ENCODE data around the gene HSFX2. TPM values are rescaled to one million over a fixed set of nuclear protein-coding genes. Genes with fewer than 3 reads are reported as not detected.
A peak's percentile ranks its signal among the peaks of the same experiment; 100 is the strongest.
"Not testable (repeated sequence)": the region's sequence is repeated elsewhere in the genome, so short reads cannot be mapped to it uniquely, and the experiment has no call there.

Gene HSFX2
- total and polyA plus RNA-seq, 4 donors, result 0.59 to 1.4 TPM; not detected in 2

GRCh38 chrX:149630681-149631233, 35.6 kb upstream of the HSFX2 start:
- H3K27me3 ChIP-seq (ENCODE audit: control insufficient read depth in 1 of 2, insufficient read depth in 2 of 2, low read length in 1 of 2), result no peaks in the 10 kb centered on the region
- H3K4me1 ChIP-seq (ENCODE audit: control insufficient read depth in 1 of 2, insufficient read depth in 2 of 2, low read length in 2 of 2), result no peaks in the 10 kb centered on the region
- ATAC-seq (ENCODE audit: low FRiP score) (peak; percentile 28), DNase-seq (no peak)
- no peak overlapping the region for H3K27ac ChIP-seq (ENCODE audit: low read depth in 1 of 2, low read length in 2 of 2)
- WGBS, 2 donors, result 7 to 27% methylated on average over 16 of the region's 16 CpGs
- intact Hi-C loops (cut with DNase I), result loop anchor here in 1 of 2 donors (5.0 to 10.0 kb wide), 2 partner anchors 66 to 108 kb away; no protein-coding TSS in a partner anchor
- H3K36me3 ChIP-seq (ENCODE audit: control insufficient read depth in 1 of 2, insufficient read depth in 2 of 2, low read length in 1 of 2), result no peaks in the 10 kb centered on the region
- no peaks in the 10 kb centered on the region for H3K9me3 ChIP-seq (ENCODE audit: control insufficient read depth, low read length)
- peak overlapping the region; percentile 27 to 82 for H3K4me3 ChIP-seq (ENCODE audit: low read length in 2 of 2)

DNA sequence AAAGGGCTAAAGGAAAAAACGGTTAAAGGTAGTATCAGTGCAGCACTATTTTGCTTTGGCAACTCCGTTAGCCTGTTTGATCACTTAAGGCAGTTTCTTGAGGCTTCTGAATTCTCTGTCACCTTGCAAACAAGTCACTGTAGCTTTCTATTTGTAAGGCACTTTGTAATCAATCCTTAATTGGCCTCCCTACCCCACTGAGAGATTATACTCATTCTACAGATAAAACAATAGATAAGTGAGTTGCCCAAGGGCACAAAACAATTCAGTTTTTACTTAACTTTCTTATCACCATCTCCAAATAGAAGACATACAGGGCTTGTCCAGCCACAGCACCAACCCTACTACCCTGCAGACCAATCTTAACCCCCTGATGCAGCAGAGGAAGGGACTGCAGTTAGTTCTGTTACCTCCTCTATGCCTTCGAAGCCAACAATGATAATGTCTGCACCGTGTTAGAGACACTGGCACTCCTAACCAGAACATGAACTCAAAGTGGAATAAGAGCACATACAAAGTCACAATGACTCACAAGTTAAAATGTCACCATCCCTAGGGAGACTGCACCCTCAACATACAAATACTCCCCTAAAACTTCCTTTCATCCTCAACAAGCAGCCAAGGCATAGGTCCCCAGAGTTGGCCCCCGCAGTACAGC, 34.7 kb upstream of the HSFX2 start:
- DNase-seq (no peak), ATAC-seq (ENCODE audit: low FRiP score) (no peak)
- Histone ChIP-seq H3K27ac (ENCODE audit: low read depth in 1 of 2, low read length in 2 of 2) (no peak overlapping the region), H3K4me3 (ENCODE audit: low read length in 2 of 2) (no peak overlapping the region), H3K27me3 (ENCODE audit: control insufficient read depth in 1 of 2, insufficient read depth in 2 of 2, low read length in 1 of 2) (no peaks in the 10 kb centered on the region), H3K9me3 (ENCODE audit: control insufficient read depth, low read length) (no peaks in the 10 kb centered on the region), H3K36me3 (ENCODE audit: control insufficient read depth in 1 of 2, insufficient read depth in 2 of 2, low read length in 1 of 2) (no peaks in the 10 kb centered on the region), H3K4me1 (ENCODE audit: control insufficient read depth in 1 of 2, insufficient read depth in 2 of 2, low read length in 2 of 2) (no peaks in the 10 kb centered on the region)
- intact Hi-C loops (cut with DNase I), result loop anchor here (5.0 to 10.0 kb wide), 2 partner anchors 65 to 108 kb away; no protein-coding TSS in a partner anchor
- WGBS, 2 donors, result 71 to 86% methylated on average over 5 of the region's 5 CpGs

DNA sequence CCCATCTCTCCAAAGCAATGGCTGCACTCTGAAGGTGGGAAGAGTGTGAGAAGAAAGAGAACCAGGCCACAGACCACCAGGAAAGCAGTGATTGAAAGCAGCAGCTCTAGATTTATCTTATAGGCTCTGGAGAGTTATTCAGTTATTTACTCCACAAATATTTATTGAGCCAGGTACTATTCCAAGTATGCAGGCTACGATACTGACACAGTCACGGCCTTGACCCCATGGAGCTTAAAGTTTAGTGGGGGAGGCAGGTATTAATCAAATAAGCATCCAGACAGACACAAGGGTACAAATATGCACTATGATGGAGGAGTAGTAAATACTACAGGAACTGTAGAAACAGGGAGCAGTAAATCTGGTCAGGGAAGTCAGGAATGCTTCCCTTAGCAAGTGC, 33.7 kb upstream of the HSFX2 start:
- intact Hi-C loops (cut with DNase I), result loop anchor here in 1 of 2 donors (10.0 kb wide), 1 partner anchor 64 kb away; no protein-coding TSS in a partner anchor

DNA sequence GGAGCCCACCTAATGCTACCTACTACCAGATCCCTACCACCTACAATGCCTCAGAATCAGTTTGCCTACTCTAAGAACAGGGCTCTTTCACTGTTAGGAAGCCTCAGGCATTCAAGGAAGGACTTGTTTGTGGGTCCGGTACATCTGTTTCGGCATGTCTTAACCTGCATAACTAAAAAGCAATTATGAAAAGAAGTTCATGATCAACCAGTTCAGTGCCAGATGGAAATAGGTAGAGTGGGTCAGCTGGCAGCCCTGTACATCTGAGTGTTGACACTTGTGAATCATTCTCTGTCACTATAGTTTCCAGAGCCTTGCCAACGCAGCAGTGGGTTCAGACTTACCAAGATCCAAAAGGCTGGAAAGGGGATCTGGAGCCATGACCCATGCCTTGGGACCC, 33.2 kb upstream of the HSFX2 start:
- 94% methylated on average over 3 of the region's 3 CpGs for WGBS, 2 donors
- H3K4me3 ChIP-seq (ENCODE audit: low read length in 2 of 2), result no peak overlapping the region
- H3K36me3 ChIP-seq (ENCODE audit: control insufficient read depth in 1 of 2, insufficient read depth in 2 of 2, low read length in 1 of 2), result no peaks in the 10 kb centered on the region
- no peak overlapping the region for H3K27ac ChIP-seq (ENCODE audit: low read depth in 1 of 2, low read length in 2 of 2)
- no peaks in the 10 kb centered on the region for H3K4me1 ChIP-seq (ENCODE audit: control insufficient read depth in 1 of 2, insufficient read depth in 2 of 2, low read length in 2 of 2)
- H3K9me3 ChIP-seq (ENCODE audit: control insufficient read depth, low read length), result no peaks in the 10 kb centered on the region
- ATAC-seq (ENCODE audit: low FRiP score), result no peak
- DNase-seq, result no peak
- intact Hi-C loops (cut with DNase I), result loop anchor here in 1 of 2 donors (10.0 kb wide), 1 partner anchor 63 kb away; no protein-coding TSS in a partner anchor
- no peaks in the 10 kb centered on the region for H3K27me3 ChIP-seq (ENCODE audit: control insufficient read depth in 1 of 2, insufficient read depth in 2 of 2, low read length in 1 of 2)

More for the DNA sequence above, 33.7 kb upstream of the HSFX2 start:
- Histone ChIP-seq H3K4me1 (ENCODE audit: control insufficient read depth in 1 of 2, insufficient read depth in 2 of 2, low read length in 2 of 2) (no peaks in the 10 kb centered on the region), H3K9me3 (ENCODE audit: control insufficient read depth, low read length) (no peaks in the 10 kb centered on the region), H3K27me3 (ENCODE audit: control insufficient read depth in 1 of 2, insufficient read depth in 2 of 2, low read length in 1 of 2) (no peaks in the 10 kb centered on the region), H3K36me3 (ENCODE audit: control insufficient read depth in 1 of 2, insufficient read depth in 2 of 2, low read length in 1 of 2) (no peaks in the 10 kb centered on the region), H3K4me3 (ENCODE audit: low read length in 2 of 2) (no peak overlapping the region), H3K27ac (ENCODE audit: low read depth in 1 of 2, low read length in 2 of 2) (no peak overlapping the region)
- ATAC-seq (ENCODE audit: low FRiP score) (no peak), DNase-seq (no peak)
- 73 to 99% methylated on average over 2 of the region's 2 CpGs for WGBS, 2 donors

DNA sequence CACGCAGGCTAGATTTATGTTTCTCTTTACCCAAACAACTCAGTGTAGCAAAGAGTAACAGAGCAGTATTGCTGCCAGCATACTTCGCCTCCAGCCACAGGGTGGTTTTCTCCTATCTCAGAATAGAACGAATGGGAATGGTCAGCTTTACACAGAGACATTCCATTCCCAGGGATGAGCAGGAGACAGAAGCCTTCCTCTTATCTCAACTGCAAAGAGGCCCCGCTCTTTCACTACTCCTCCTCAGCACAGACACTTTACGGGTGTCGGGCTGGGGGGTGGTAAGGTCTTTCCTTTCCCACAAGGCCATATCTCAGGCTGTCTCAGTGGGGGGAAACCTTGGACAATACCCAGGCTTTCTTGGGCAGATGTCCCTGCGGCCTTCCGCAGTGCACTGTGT, 31.7 kb upstream of the HSFX2 start:
- not testable (repeated sequence) for H3K4me3 ChIP-seq (ENCODE audit: low read length in 2 of 2); H3K9me3 ChIP-seq (ENCODE audit: control insufficient read depth, low read length); ATAC-seq (ENCODE audit: low FRiP score); H3K36me3 ChIP-seq (ENCODE audit: control insufficient read depth in 1 of 2, insufficient read depth in 2 of 2, low read length in 1 of 2); H3K27me3 ChIP-seq (ENCODE audit: control insufficient read depth in 1 of 2, insufficient read depth in 2 of 2, low read length in 1 of 2); H3K27ac ChIP-seq (ENCODE audit: low read depth in 1 of 2, low read length in 2 of 2); DNase-seq; H3K4me1 ChIP-seq (ENCODE audit: control insufficient read depth in 1 of 2, insufficient read depth in 2 of 2, low read length in 2 of 2)
- 68 to 84% methylated on average over 8 of the region's 8 CpGs for WGBS, 2 donors
- intact Hi-C loops (cut with DNase I), result loop anchor here in 1 of 2 donors (10.0 kb wide), 1 partner anchor 62 kb away; no protein-coding TSS in a partner anchor

- not testable (repeated sequence) for H3K27me3 ChIP-seq (ENCODE audit: control insufficient read depth in 1 of 2, insufficient read depth in 2 of 2, low read length in 1 of 2); DNase-seq; H3K4me1 ChIP-seq (ENCODE audit: control insufficient read depth in 1 of 2, insufficient read depth in 2 of 2, low read length in 2 of 2); H3K27ac ChIP-seq (ENCODE audit: low read depth in 1 of 2, low read length in 2 of 2); H3K36me3 ChIP-seq (ENCODE audit: control insufficient read depth in 1 of 2, insufficient read depth in 2 of 2, low read length in 1 of 2); H3K9me3 ChIP-seq (ENCODE audit: control insufficient read depth, low read length); ATAC-seq (ENCODE audit: low FRiP score); H3K4me3 ChIP-seq (ENCODE audit: low read length in 2 of 2)
- no CpG with 5 or more reads among the region's 1 CpG for WGBS, 2 donors
- intact Hi-C loops (cut with DNase I), result loop anchor here in 1 of 2 donors (10.0 kb wide), 1 partner anchor 55 kb away; no protein-coding TSS in a partner anchor
Observed at GRCh38 chrX:149619662-149620061, 24.5 kb upstream of the HSFX2 start.

DNA sequence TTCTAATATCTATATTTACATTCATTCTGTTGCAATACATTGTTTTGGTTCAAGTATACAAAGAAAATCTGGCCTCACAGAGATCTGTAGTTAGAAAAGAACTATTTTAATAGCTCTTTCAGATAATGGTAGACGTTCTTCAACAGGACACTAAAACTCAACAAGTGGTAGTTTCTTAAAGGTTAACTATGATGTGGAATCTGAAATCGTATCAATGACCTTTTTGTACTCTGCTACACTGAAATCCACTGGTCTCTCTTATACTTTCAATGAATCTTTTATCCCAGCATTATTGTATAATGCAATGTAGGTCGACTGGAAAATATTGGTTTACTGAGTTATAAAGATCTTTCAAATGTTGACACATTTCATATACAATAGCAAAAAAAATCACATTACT, 23.8 kb upstream of the HSFX2 start:
- no peak overlapping the region for H3K27ac ChIP-seq (ENCODE audit: low read depth in 1 of 2, low read length in 2 of 2)
- H3K4me3 ChIP-seq (ENCODE audit: low read length in 2 of 2), result no peak overlapping the region
- H3K9me3 ChIP-seq (ENCODE audit: control insufficient read depth, low read length), result no peaks in the 10 kb centered on the region
- intact Hi-C loops (cut with DNase I), result no loop called here
- H3K4me1 ChIP-seq (ENCODE audit: control insufficient read depth in 1 of 2, insufficient read depth in 2 of 2, low read length in 2 of 2), result no peaks in the 10 kb centered on the region
- WGBS, 2 donors, result 65 to 90% methylated on average over 3 of the region's 3 CpGs
- DNase-seq (no peak), ATAC-seq (ENCODE audit: low FRiP score) (no peak)
- no peaks in the 10 kb centered on the region for H3K36me3 ChIP-seq (ENCODE audit: control insufficient read depth in 1 of 2, insufficient read depth in 2 of 2, low read length in 1 of 2)
- no peaks in the 10 kb centered on the region for H3K27me3 ChIP-seq (ENCODE audit: control insufficient read depth in 1 of 2, insufficient read depth in 2 of 2, low read length in 1 of 2)

DNA sequence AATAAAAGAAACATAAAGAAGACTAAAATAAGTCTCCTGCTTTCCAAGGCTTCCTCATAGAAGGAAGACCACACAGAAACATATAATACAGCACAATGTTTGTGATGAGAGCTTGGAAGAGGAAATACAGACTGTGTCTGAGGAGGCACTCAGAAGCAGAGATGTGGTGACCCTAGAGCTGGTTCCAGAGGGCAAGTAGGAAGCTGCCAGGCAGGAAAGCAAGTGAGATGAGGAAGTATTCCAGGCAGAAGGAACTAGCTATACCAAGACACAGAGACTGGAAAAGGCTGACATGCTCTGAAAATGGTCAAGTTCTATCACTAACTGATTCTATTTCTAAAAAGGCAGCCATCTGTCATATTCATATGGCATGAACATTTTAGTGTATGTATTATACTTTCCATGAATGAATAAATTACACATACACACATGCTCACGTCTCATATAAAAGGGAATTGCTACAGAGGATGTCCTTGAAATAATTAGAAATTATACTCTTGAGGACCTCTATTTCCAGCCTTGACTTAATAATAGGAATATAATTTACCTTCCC, 16.6 kb upstream of the HSFX2 start:
- Histone ChIP-seq H3K36me3 (ENCODE audit: control insufficient read depth in 1 of 2, insufficient read depth in 2 of 2, low read length in 1 of 2) (no peaks in the 10 kb centered on the region), H3K4me3 (ENCODE audit: low read length in 2 of 2) (no peak overlapping the region), H3K27ac (ENCODE audit: low read depth in 1 of 2, low read length in 2 of 2) (no peak overlapping the region), H3K4me1 (ENCODE audit: control insufficient read depth in 1 of 2, insufficient read depth in 2 of 2, low read length in 2 of 2) (no peaks in the 10 kb centered on the region), H3K9me3 (ENCODE audit: control insufficient read depth, low read length) (no peaks in the 10 kb centered on the region), H3K27me3 (ENCODE audit: control insufficient read depth in 1 of 2, insufficient read depth in 2 of 2, low read length in 1 of 2) (no peaks in the 10 kb centered on the region)
- DNase-seq (no peak), ATAC-seq (ENCODE audit: low FRiP score) (no peak)
- 53 to 93% methylated on average over 1 of the region's 1 CpG for WGBS, 2 donors
- intact Hi-C loops (cut with DNase I), result no loop called here

DNA sequence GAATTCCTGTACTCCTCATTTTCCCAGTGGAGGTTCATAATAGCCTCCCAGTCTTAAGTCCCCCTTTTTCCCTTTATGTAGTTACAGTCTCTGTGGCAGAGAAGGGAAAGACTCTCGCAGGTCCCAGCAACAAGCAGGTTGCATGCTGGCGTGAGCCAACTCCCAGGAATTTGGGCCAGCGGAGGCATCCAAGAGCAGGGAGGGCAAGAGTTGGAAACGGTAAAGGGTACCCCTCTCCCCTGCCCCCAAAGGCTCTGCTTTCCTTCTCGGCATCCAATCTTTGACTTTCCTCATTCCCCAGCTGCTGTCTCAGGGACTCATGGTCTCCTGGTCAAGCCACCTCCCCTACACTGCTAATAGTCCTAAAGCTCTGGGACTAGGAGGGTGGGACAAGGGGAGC, 15.4 kb upstream of the HSFX2 start:
- Histone ChIP-seq H3K4me3 (ENCODE audit: low read length in 2 of 2) (no peak overlapping the region), H3K27me3 (ENCODE audit: control insufficient read depth in 1 of 2, insufficient read depth in 2 of 2, low read length in 1 of 2) (no peaks in the 10 kb centered on the region), H3K9me3 (ENCODE audit: control insufficient read depth, low read length) (no peaks in the 10 kb centered on the region), H3K36me3 (ENCODE audit: control insufficient read depth in 1 of 2, insufficient read depth in 2 of 2, low read length in 1 of 2) (no peaks in the 10 kb centered on the region), H3K4me1 (ENCODE audit: control insufficient read depth in 1 of 2, insufficient read depth in 2 of 2, low read length in 2 of 2) (no peaks in the 10 kb centered on the region), H3K27ac (ENCODE audit: low read depth in 1 of 2, low read length in 2 of 2) (no peak overlapping the region)
- WGBS, 2 donors, result 74 to 93% methylated on average over 5 of the region's 5 CpGs
- intact Hi-C loops (cut with DNase I), result no loop called here
- no peak for DNase-seq
- ATAC-seq (ENCODE audit: low FRiP score), result no peak

Measured in aorta (tissue), 5 donors.